GM15510 (cell line): Measurements from ENCODE around the gene ALS2CL.

ENCODE experiments used
- POLR2A ChIP-seq: IDR thresholded peaks from 3 replicates; pipeline ENCODE4 v1.6.1; 2011; ENCODE audit warnings: borderline replicate concordance; ENCODE audit not compliant: insufficient read length; ENCODE audit errors: extremely low read depth

ALS2CL gene

GRCh38 chr3:46651084-46651483, 42.4 kb downstream of the ALS2CL start:
- TF ChIP-seq POLR2A = no peak

- TF ChIP-seq POLR2A = no peak
These were observed 44.0 kb downstream of the ALS2CL start for GRCh38 chr3:46649436-46649835.

GRCh38 chr3:46648096-46648495, 45.4 kb downstream of the ALS2CL start:
- TF ChIP-seq POLR2A = no peak

- no peak for TF ChIP-seq POLR2A
These were observed 46.8 kb downstream of the ALS2CL start for GRCh38 chr3:46646700-46647099.

GRCh38 chr3:46643701-46644100, 49.8 kb downstream of the ALS2CL start:
- no peak for TF ChIP-seq POLR2A

- no peak for TF ChIP-seq POLR2A
These were observed 50.5 kb downstream of the ALS2CL start for GRCh38 chr3:46642971-46643370.

GRCh38 chr3:46640927-46641326, 52.6 kb downstream of the ALS2CL start:
- no peak for TF ChIP-seq POLR2A

- no peak for TF ChIP-seq POLR2A
These were observed 54.3 kb downstream of the ALS2CL start for GRCh38 chr3:46639221-46639620.

GRCh38 chr3:46634856-46635255, 58.6 kb downstream of the ALS2CL start:
- TF ChIP-seq POLR2A = no peak

GRCh38 chr3:46632792-46633191, 60.7 kb downstream of the ALS2CL start:
- TF ChIP-seq POLR2A = no peak

- no peak for TF ChIP-seq POLR2A
These were observed 63.6 kb downstream of the ALS2CL start for GRCh38 chr3:46629551-46630517.

- TF ChIP-seq POLR2A = no peak
These were observed 64.5 kb downstream of the ALS2CL start for GRCh38 chr3:46628901-46629369.

GRCh38 chr3:46627078-46627477, 66.4 kb downstream of the ALS2CL start:
- no peak for TF ChIP-seq POLR2A

GRCh38 chr3:46626039-46626438, 67.4 kb downstream of the ALS2CL start:
- TF ChIP-seq POLR2A = no peak

- no peak for TF ChIP-seq POLR2A
These were observed 68.4 kb downstream of the ALS2CL start for GRCh38 chr3:46624975-46625490.

- TF ChIP-seq POLR2A = no peak
These were observed 68.9 kb downstream of the ALS2CL start for GRCh38 chr3:46624533-46624932.
